ENCODE results near the gene NET1. TPM values are rescaled to one million over a fixed set of nuclear protein-coding genes. Genes with fewer than 3 reads are reported as not detected.
"Not testable (repeated sequence)": the region's sequence is repeated elsewhere in the genome, so short reads cannot be mapped to it uniquely, and the experiment has no call there.

NET1 gene
- total and polyA plus RNA-seq, 2 experiments from 2014 or later = 36.5 to 42.9 TPM

DNA sequence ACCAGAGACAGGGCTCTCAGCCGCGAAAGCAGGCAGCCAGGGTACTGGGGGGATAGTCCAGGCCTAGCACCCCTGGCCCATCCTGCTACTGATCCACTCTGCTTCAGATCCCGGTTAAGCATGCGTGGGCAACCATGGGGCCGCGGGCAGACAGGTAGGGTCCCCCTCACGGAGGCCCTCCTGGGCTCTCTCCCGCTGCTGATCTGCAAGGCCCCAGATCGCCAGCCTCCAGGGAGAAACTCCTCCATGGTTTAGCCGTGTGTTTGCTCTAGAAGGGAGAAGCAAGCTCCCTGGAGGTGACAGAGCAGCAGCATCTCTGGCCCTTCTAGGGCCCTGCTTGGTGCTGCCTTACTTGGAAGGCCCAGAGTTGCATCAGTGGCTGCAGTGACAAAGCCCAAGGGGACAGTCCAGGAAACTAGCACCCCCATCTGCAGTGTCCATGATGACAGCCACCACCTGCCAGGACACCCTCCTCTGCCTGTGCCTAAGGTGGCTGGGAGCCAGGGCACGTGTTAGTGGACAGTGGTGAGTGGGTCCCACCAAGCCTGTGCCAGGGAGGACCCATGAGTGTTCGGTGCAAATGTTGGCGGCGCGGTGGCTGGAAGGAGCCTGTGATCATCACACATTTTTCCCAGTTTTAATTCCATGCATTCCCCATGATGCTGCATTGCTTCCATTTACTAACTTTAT lies 57.9 kb downstream of the NET1 start:
- Histone ChIP-seq H3K9ac (no peak overlapping the region), H3K79me2 (ENCODE audit: insufficient read depth) (no peaks in the 10 kb centered on the region), H4K20me1 (ENCODE audit: insufficient read depth) (no peaks in the 10 kb centered on the region), H3F3A (ENCODE audit: insufficient read depth) (no peaks in the 10 kb centered on the region), H3K4me3 (no peak overlapping the region), H2AFZ (no peak overlapping the region), H3K27ac (no peak overlapping the region), H3K36me3 (ENCODE audit: low read depth) (no peaks in the 10 kb centered on the region), H3K27me3 (replicated peaks; ENCODE audit: insufficient read depth) (no peaks in the 10 kb centered on the region), H3K9me3 (ENCODE audit: low read depth) (no peaks in the 10 kb centered on the region), H3K9me2 (ENCODE audit: insufficient read depth) (no peaks in the 10 kb centered on the region), H3K4me2 (ENCODE audit: unreplicated experiment) (no peak overlapping the region), H3K4me1 (ENCODE audit: insufficient read depth) (peaks cover 19% of the 10 kb centered on the region)
- no peak for DNase-seq
- WGBS, 2 experiments (ENCODE audit: low coverage in 1 of 2, low lambda C conversion rate in 2 of 2, missing lambda C conversion rate in 2 of 2) = 95 to 96% methylated on average over 14 to 15 of the region's 15 CpGs
- in situ Hi-C loops (cut with MboI) = no loop called here
- TF ChIP-seq EZH2phosphoT487 (IDR thresholded peaks at IDR 0.05; ENCODE audit: insufficient read depth, low read depth) (no peak), EZH2 (IDR thresholded peaks at IDR 0.05; ENCODE audit: insufficient read depth, poor library complexity, severe bottlenecking) (no peak)

DNA sequence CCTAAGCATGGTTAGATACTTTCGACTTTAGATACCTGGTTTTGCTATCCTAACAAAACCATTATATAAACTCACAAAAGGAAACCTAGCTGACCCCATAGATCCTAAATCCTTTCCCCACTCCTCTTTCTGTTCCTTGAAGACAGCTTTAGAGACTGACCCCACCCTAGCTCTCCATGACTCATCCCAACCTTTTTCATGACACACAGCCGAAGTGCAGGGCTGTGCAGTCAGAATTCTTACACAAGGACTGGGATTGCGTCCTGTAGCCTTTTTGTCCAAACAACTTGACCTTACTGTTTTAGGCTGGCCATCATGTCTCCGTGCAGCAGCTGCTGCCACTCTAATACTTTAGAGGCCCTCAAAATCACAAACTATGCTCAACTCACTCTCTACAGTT lies 62.3 kb downstream of the NET1 start:
- 30 to 31% methylated on average over 4 of the region's 4 CpGs for WGBS, 2 experiments (ENCODE audit: low coverage in 1 of 2, low lambda C conversion rate in 2 of 2, missing lambda C conversion rate in 2 of 2)
- DNase-seq = peak; percentile 68

DNA sequence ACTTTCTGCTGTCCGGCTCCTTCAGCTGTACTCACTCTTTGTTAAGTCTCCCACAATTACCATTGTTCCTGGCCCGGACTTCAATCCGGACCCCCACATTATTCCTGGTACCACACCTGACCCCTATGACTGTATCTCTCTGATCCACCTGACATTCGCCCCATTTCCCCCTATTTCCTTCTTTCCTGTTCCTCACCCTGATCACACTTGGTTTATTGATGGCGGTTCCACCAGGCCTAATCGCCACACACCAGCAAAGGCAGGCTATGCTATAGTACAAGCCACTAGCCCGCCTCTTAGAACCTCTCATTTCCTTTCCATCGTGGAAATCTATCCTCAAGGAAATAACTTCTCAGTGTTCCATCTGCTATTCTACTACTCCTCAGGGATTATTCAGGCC lies 62.7 kb downstream of the NET1 start:
- H2AFZ ChIP-seq; H3K27me3 ChIP-seq (replicated peaks; ENCODE audit: insufficient read depth); DNase-seq; H3K9me3 ChIP-seq (ENCODE audit: low read depth); H3F3A ChIP-seq (ENCODE audit: insufficient read depth); H3K27ac ChIP-seq; H3K9ac ChIP-seq; H3K4me3 ChIP-seq; H3K4me2 ChIP-seq (ENCODE audit: unreplicated experiment); H3K4me1 ChIP-seq (ENCODE audit: insufficient read depth); H3K9me2 ChIP-seq (ENCODE audit: insufficient read depth); H4K20me1 ChIP-seq (ENCODE audit: insufficient read depth); H3K36me3 ChIP-seq (ENCODE audit: low read depth); in situ Hi-C loops (cut with MboI); H3K79me2 ChIP-seq (ENCODE audit: insufficient read depth): not testable (repeated sequence)
- 75 to 82% methylated on average over 6 of the region's 8 CpGs for WGBS, 2 experiments (ENCODE audit: low coverage in 1 of 2, low lambda C conversion rate in 2 of 2, missing lambda C conversion rate in 2 of 2)

More for the DNA sequence above, 62.3 kb downstream of the NET1 start:
- H3K4me3 ChIP-seq; H4K20me1 ChIP-seq (ENCODE audit: insufficient read depth); in situ Hi-C loops (cut with MboI); H3K4me1 ChIP-seq (ENCODE audit: insufficient read depth); H3K36me3 ChIP-seq (ENCODE audit: low read depth); H3K79me2 ChIP-seq (ENCODE audit: insufficient read depth); H3K27ac ChIP-seq; H3K4me2 ChIP-seq (ENCODE audit: unreplicated experiment); H3K27me3 ChIP-seq (replicated peaks; ENCODE audit: insufficient read depth); H3K9me2 ChIP-seq (ENCODE audit: insufficient read depth); H3K9ac ChIP-seq; H3K9me3 ChIP-seq (ENCODE audit: low read depth); H2AFZ ChIP-seq; H3F3A ChIP-seq (ENCODE audit: insufficient read depth): not testable (repeated sequence)

DNA sequence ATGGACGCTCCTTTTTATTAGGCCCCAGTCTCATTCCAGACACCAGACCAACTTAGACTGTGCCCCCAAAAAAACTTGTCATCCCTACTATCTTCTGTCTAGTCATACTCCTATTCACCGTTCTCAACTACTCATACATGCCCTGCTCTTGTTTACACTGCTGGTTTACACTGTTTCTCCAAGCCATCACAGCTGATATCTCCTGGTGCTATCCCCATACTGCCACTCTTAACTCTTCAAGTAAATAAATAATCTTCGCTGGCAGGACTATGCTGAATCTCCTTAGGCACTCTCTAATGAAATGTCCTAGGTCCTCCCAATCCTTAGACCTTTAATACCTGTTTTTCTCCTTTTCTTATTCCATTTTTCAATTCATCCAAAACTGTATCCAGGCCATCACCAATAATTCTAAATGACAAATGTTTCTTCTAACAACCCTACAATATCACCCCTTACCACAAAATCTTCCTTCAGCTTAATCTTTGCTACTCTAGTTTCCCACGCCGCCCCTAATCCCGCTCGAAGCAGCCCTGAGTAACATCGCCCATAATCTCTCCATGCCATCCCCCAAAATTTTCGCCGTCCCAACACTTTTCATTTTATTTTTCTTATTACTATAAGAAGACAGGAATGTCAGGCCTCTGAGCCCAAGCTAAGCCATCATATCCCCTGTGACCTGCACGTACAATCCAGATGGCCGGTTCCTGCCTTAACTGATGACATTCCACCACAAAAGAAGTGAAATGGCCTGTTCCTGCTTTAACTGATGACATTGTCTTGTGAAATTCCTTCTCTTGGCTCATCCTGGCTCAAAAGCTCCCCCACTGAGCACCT lies 63.8 kb downstream of the NET1 start:
- H3K4me3 ChIP-seq; H3K27ac ChIP-seq; H4K20me1 ChIP-seq (ENCODE audit: insufficient read depth); H3K9me2 ChIP-seq (ENCODE audit: insufficient read depth); H3K9me3 ChIP-seq (ENCODE audit: low read depth); H3K9ac ChIP-seq; H3K36me3 ChIP-seq (ENCODE audit: low read depth); H3K4me1 ChIP-seq (ENCODE audit: insufficient read depth); H3F3A ChIP-seq (ENCODE audit: insufficient read depth); H3K27me3 ChIP-seq (replicated peaks; ENCODE audit: insufficient read depth); H2AFZ ChIP-seq; DNase-seq; H3K79me2 ChIP-seq (ENCODE audit: insufficient read depth); H3K4me2 ChIP-seq (ENCODE audit: unreplicated experiment); in situ Hi-C loops (cut with MboI): not testable (repeated sequence)
- WGBS, 2 experiments (ENCODE audit: low coverage in 1 of 2, low lambda C conversion rate in 2 of 2, missing lambda C conversion rate in 2 of 2) = 90 to 92% methylated on average over 12 of the region's 12 CpGs

Data from GM23248 (cell line).